Activated CD8-positive, alpha-beta T cell treated with anti-CD3 and anti-CD28 coated beads for 36 hours (primary cell): ENCODE results near the gene FASTKD3. TPM values are rescaled to one million over a fixed set of nuclear protein-coding genes. Genes with fewer than 3 reads are reported as not detected.

Source experiments
- ATAC-seq: fragments of 200-7000 bp; cut with Tn5 transposase; one replicate; pipeline ENCODE4 v1.10.0; 2021; ENCODE audit warnings: mild to moderate bottlenecking, moderate library complexity
- CTCF ChIA-PET: fragments of 350-600 bp; sonication (Branson Sonifier 250); formaldehyde crosslinking; loops from one replicate; lab custom pipeline; 2021; ENCODE audit warnings: antibody characterized with exemption; lab: Charles Lee
- POLR2A ChIA-PET: fragments of 350-600 bp; sonication (Branson Sonifier 250); formaldehyde crosslinking; loops from one replicate; lab custom pipeline; 2021; ENCODE audit warnings: antibody characterized with exemption; lab: Charles Lee
- DNase-seq: peaks from one replicate; pipeline ENCODE4 v3.0.0-alpha.2; 2020
- H3K27ac Mint-ChIP-seq: one replicate; pipeline ENCODE4 v1.8.0; 2021; ENCODE audit warnings: mild to moderate bottlenecking, mixed read lengths
- H3K27me3 Mint-ChIP-seq: one replicate; pipeline ENCODE4 v1.8.0; 2021; ENCODE audit warnings: mixed read lengths
- H3K36me3 Mint-ChIP-seq: one replicate; pipeline ENCODE4 v1.8.0; 2021; ENCODE audit warnings: low read depth, mixed read lengths
- H3K4me1 Mint-ChIP-seq: one replicate; pipeline ENCODE4 v1.8.0; 2021; ENCODE audit warnings: low read depth, mixed read lengths
- H3K4me3 Mint-ChIP-seq: one replicate; pipeline ENCODE4 v1.8.0; 2021; ENCODE audit warnings: mild to moderate bottlenecking, moderate library complexity, mixed read lengths
- H3K9me3 Mint-ChIP-seq: one replicate; pipeline ENCODE4 v1.8.0; 2021; ENCODE audit warnings: mixed read lengths
- CTCF ChIP-seq: fragments of 200-600 bp; IDR thresholded peaks from one replicate; pipeline ENCODE4 v1.8.0; 2022; ENCODE audit warnings: antibody characterized with exemption, mild to moderate bottlenecking
- intact Hi-C: fragments of 100-400 bp; cut with micrococcal nuclease; formaldehyde crosslinking; loops from one replicate; pipeline ENCODE4 v1.10.0; 2022
- total RNA-seq, 2 experiments: library from RNA; stranded (reverse); gene quantifications; one replicate each; pipeline ENCODE4 v1.2.3, GENCODE V29; 2021

The FASTKD3 gene
- total RNA-seq, 2 experiments from 2014 or later = 10.6 to 10.7 TPM

- Mint-ChIP-seq H3K27ac (no peak overlapping the region), H3K27me3 (no peaks in the 10 kb centered on the region), H3K9me3 (no peaks in the 10 kb centered on the region), H3K36me3 (peaks cover 53% of the 10 kb centered on the region), H3K4me1 (peaks cover 55% of the 10 kb centered on the region), H3K4me3 (peak overlapping the region; percentile 46)
- DNase-seq = no peak
- CTCF ChIA-PET = interaction anchor here (3.7 to 5.1 kb wide), 2 partner anchors 10 to 20 kb away, joined by 24 to 26 read pairs; no protein-coding TSS in a partner anchor
- intact Hi-C loops = no loop called here
- no peak for TF ChIP-seq CTCF
- ATAC-seq = no peak
- POLR2A ChIA-PET = interaction anchor here (1.7 kb wide), 1 partner anchor 18 kb away, joined by 3 read pairs; no protein-coding TSS in a partner anchor
Observed at GRCh38 chr5:7867260-7867659, 1.6 kb downstream of the FASTKD3 start.

- ChIA-PET CTCF (interaction anchor here (3.7 to 5.1 kb wide), 2 partner anchors 9 to 21 kb away, joined by 24 to 26 read pairs; no protein-coding TSS in a partner anchor), POLR2A (no interaction called here)
- H3K9me3 Mint-ChIP-seq = no peaks in the 10 kb centered on the region
- H3K4me1 Mint-ChIP-seq = peaks cover 46% of the 10 kb centered on the region
- H3K36me3 Mint-ChIP-seq = peaks cover 52% of the 10 kb centered on the region
- intact Hi-C loops = no loop called here
- H3K4me3 Mint-ChIP-seq = no peak overlapping the region
- TF ChIP-seq CTCF = no peak
- H3K27ac Mint-ChIP-seq = no peak overlapping the region
- no peak for ATAC-seq
- no peaks in the 10 kb centered on the region for H3K27me3 Mint-ChIP-seq
- DNase-seq = no peak
Observed at GRCh38 chr5:7866196-7866595, 2.6 kb downstream of the FASTKD3 start.

- CTCF ChIA-PET = interaction anchor here (1.0 to 3.3 kb wide), 7 partner anchors 10 to 48 kb away, joined by 3 to 26 read pairs (median 4); partner anchors contain the start of genes FASTKD3 and MTRR
- H3K4me3 Mint-ChIP-seq = no peak overlapping the region
- intact Hi-C loops = no loop called here
Observed at GRCh38 chr5:7857926-7858632, 10.8 kb downstream of the FASTKD3 start.

GRCh38 chr5:7857361-7857760, 11.5 kb downstream of the FASTKD3 start:
- H3K4me1 Mint-ChIP-seq = peaks cover 15% of the 10 kb centered on the region
- CTCF ChIA-PET = interaction anchor here (1.1 to 3.3 kb wide), 5 partner anchors 11 to 48 kb away, joined by 3 to 26 read pairs (median 5); partner anchors contain the start of genes FASTKD3 and MTRR
- H3K9me3 Mint-ChIP-seq = no peaks in the 10 kb centered on the region
- POLR2A ChIA-PET = interaction anchor here (1.1 to 1.3 kb wide), 4 partner anchors 11 to 41 kb away, joined by 3 to 6 read pairs (median 4); partner anchors contain the start of genes FASTKD3 and MTRR
- intact Hi-C loops = no loop called here
- no peaks in the 10 kb centered on the region for H3K27me3 Mint-ChIP-seq
- H3K27ac Mint-ChIP-seq = no peak overlapping the region
- ATAC-seq = no peak
- TF ChIP-seq CTCF = no peak
- no peak for DNase-seq
- peaks cover 15% of the 10 kb centered on the region for H3K36me3 Mint-ChIP-seq
- no peak overlapping the region for H3K4me3 Mint-ChIP-seq

More at GRCh38 chr5:7857926-7858632, 10.8 kb downstream of the FASTKD3 start:
- POLR2A ChIA-PET = interaction anchor here (1.1 to 1.3 kb wide), 4 partner anchors 11 to 42 kb away, joined by 3 to 6 read pairs (median 4); partner anchors contain the start of genes FASTKD3 and MTRR
- DNase-seq (no peak), ATAC-seq (peak; percentile 39)
- Mint-ChIP-seq H3K4me1 (peaks cover 12% of the 10 kb centered on the region), H3K27ac (peak overlapping the region; percentile 66), H3K36me3 (peaks cover 18% of the 10 kb centered on the region), H3K27me3 (no peaks in the 10 kb centered on the region), H3K9me3 (no peaks in the 10 kb centered on the region)
- TF ChIP-seq CTCF = no peak
